Ishikawa (cell line): ENCODE results near the gene CSF2.

Source experiments
- CEBPB ChIP-seq: IDR thresholded peaks from 2 replicates; pipeline ENCODE4 v1.6.1; 2012
- CREB1 ChIP-seq: IDR thresholded peaks from 2 replicates; pipeline ENCODE4 v1.6.1; 2012; ENCODE audit warnings: low read depth
- EP300 ChIP-seq: IDR thresholded peaks from 2 replicates; pipeline ENCODE4 v1.6.1; 2012; ENCODE audit warnings: borderline replicate concordance
- NFIC ChIP-seq: IDR thresholded peaks from 2 replicates; pipeline ENCODE4 v1.6.1; 2012
- TF ChIP-seq, protein P1 (sequence below): IDR thresholded peaks from 2 replicates; pipeline ENCODE4 v1.6.1; 2012
- TF ChIP-seq, protein P2 (sequence below): IDR thresholded peaks from 2 replicates; pipeline ENCODE4 v1.6.1; 2012; ENCODE audit warnings: low read depth, mild to moderate bottlenecking

DNA sequence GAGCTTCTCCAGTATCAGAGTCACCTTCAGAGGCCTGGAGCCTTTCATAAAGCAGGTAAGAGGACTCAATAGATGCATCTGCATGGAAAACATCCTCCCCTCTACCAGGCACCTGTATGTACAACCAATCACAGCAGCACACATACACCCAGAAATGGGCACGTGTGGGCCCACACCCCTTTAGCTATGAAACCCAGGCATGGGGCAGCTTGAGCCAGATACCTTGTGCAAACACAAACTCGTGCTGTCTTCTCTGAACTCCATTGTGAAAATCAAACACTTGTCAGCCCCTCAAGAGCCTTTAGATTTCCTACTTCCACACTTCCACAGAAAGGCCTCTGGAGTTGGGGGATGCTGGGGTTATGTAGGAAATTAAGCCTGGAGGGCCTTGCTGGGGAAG, 1.1 kb upstream of the CSF2 start:
- TF ChIP-seq CEBPB (no peak), EP300 (no peak), NFIC (no peak), CREB1 (no peak)
- TF ChIP-seq, protein P1, sequence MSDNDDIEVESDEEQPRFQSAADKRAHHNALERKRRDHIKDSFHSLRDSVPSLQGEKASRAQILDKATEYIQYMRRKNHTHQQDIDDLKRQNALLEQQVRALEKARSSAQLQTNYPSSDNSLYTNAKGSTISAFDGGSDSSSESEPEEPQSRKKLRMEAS, result no peak
- TF ChIP-seq, protein P2, sequence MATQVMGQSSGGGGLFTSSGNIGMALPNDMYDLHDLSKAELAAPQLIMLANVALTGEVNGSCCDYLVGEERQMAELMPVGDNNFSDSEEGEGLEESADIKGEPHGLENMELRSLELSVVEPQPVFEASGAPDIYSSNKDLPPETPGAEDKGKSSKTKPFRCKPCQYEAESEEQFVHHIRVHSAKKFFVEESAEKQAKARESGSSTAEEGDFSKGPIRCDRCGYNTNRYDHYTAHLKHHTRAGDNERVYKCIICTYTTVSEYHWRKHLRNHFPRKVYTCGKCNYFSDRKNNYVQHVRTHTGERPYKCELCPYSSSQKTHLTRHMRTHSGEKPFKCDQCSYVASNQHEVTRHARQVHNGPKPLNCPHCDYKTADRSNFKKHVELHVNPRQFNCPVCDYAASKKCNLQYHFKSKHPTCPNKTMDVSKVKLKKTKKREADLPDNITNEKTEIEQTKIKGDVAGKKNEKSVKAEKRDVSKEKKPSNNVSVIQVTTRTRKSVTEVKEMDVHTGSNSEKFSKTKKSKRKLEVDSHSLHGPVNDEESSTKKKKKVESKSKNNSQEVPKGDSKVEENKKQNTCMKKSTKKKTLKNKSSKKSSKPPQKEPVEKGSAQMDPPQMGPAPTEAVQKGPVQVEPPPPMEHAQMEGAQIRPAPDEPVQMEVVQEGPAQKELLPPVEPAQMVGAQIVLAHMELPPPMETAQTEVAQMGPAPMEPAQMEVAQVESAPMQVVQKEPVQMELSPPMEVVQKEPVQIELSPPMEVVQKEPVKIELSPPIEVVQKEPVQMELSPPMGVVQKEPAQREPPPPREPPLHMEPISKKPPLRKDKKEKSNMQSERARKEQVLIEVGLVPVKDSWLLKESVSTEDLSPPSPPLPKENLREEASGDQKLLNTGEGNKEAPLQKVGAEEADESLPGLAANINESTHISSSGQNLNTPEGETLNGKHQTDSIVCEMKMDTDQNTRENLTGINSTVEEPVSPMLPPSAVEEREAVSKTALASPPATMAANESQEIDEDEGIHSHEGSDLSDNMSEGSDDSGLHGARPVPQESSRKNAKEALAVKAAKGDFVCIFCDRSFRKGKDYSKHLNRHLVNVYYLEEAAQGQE, result no peak
